ENCODE results near the gene SRSF7.
"Not testable (repeated sequence)": the region's sequence is repeated elsewhere in the genome, so short reads cannot be mapped to it uniquely, and the experiment has no call there.

- not testable (repeated sequence) for TF ChIP-seq CTCF, POLR2A (IDR thresholded peaks at IDR 0.05)
Measured at GRCh38 chr2:38703336-38703735, 47.8 kb downstream of the SRSF7 start.
